ENCODE measurements around the gene TAP2. TPM values are rescaled to one million over a fixed set of nuclear protein-coding genes. Genes with fewer than 3 reads are reported as not detected.

The TAP2 gene
- total and polyA plus RNA-seq, 4 donors, result 10.2 to 22.2 (median 19.7) TPM

DNA sequence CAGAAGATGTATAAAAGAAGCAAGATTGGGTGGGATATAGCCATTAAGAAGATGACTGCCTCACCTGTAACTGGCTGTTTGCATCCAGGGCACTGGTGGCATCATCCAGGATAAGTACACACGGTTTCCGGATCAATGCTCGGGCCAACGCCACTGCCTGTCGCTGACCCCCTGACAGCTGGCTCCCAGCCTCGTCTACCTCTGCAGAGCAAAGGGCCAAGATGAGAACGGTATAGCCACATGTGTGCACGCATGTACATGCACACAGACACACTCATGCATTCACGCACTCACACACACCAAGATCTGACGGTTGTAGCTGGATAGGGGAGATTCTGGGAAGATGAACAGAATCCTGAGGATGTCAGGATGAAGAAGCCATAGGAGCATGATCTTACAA lies 8.5 kb upstream of the TAP2 start:
- peaks cover 13% of the 10 kb centered on the region for H3K27me3 ChIP-seq (ENCODE audit: control insufficient read depth, insufficient read depth, low read length)
- H3K9me3 ChIP-seq (ENCODE audit: control insufficient read depth, insufficient read depth, low read length), result no peaks in the 10 kb centered on the region
- DNase-seq (ENCODE audit: low read depth in 4 of 6, low spot score in 6 of 6), result no peak
- H3K4me1 ChIP-seq (ENCODE audit: control insufficient read depth, insufficient read depth, low read length), result peaks cover 19% of the 10 kb centered on the region
- H3K27ac ChIP-seq (ENCODE audit: low read depth, low read length), result no peak overlapping the region
- H3K4me3 ChIP-seq (ENCODE audit: low read depth, low read length), result no peak overlapping the region
- 83% methylated on average over 6 of the region's 10 CpGs for WGBS (ENCODE audit: insufficient coverage)
- peaks cover 26% of the 10 kb centered on the region for H3K36me3 ChIP-seq (ENCODE audit: control insufficient read depth, insufficient read depth, low read length)

DNA sequence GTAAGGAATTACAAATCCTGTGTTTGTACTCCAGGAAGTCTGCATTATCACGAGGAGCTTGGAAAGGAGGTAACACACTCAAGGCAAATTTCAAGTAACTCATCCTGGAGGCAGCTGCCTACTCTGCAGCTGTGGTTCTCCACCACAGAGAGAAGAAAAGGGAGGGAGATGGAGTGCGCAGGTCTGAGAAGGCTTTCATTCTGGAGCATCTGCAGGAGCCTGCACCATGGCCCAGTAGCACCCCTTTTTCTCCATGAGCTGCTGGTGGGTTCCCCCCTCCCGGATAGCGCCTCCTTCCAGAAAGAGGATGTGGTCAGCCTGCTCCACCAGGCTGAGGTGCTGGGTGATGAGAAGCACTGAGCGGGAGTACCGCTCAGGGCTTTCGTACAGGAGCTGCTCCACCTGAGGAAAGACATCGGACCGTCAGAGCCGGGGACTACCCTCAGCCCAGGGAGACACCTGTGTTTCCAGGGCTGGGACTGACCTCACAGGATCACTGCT lies 6.9 kb upstream of the TAP2 start:
- Histone ChIP-seq H3K4me1 (ENCODE audit: control insufficient read depth, insufficient read depth, low read length) (peaks cover 17% of the 10 kb centered on the region), H3K27ac (ENCODE audit: low read depth, low read length) (no peak overlapping the region), H3K9me3 (ENCODE audit: control insufficient read depth, insufficient read depth, low read length) (no peaks in the 10 kb centered on the region), H3K4me3 (ENCODE audit: low read depth, low read length) (no peak overlapping the region), H3K36me3 (ENCODE audit: control insufficient read depth, insufficient read depth, low read length) (peaks cover 21% of the 10 kb centered on the region), H3K27me3 (ENCODE audit: control insufficient read depth, insufficient read depth, low read length) (peaks cover 13% of the 10 kb centered on the region)
- no peak for DNase-seq (ENCODE audit: low read depth in 4 of 6, low spot score in 6 of 6)
- WGBS (ENCODE audit: insufficient coverage), result 85% methylated on average over 9 of the region's 10 CpGs

DNA sequence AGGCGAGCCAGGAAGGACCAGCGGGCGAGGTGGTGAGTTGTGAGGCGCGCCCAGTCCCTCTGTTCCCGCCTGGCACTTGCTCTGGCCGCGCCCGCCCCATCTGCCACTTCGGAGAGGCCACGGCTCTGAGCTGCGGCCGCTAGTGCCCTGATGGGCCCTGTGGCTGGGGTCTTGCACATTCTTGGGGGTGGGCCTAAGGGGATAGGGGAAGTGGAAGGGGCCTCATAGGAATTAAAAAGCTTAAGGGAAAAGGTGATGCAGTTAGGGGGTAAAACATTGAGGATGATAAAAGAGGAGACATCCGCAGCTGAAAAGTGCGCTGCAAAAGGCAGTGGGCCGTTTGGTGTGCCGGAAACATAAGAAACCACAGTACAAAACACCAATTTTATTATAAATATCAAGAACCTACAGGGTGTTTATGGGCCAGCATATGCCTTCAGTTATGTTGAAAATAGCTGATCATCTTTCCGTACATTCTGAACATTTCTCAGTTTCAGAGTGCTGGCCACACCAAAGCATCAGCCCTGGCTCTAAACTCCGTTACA lies 6.4 kb upstream of the TAP2 start:
- DNase-seq (ENCODE audit: low read depth in 4 of 6, low spot score in 6 of 6), result no peak
- WGBS (ENCODE audit: insufficient coverage), result 3% methylated on average over 13 of the region's 19 CpGs
- peak overlapping the region; percentile 88 for H3K4me3 ChIP-seq (ENCODE audit: low read depth, low read length)
- H3K4me1 ChIP-seq (ENCODE audit: control insufficient read depth, insufficient read depth, low read length), result peaks cover 17% of the 10 kb centered on the region
- peaks cover 20% of the 10 kb centered on the region for H3K36me3 ChIP-seq (ENCODE audit: control insufficient read depth, insufficient read depth, low read length)
- H3K27ac ChIP-seq (ENCODE audit: low read depth, low read length), result no peak overlapping the region
- no peaks in the 10 kb centered on the region for H3K9me3 ChIP-seq (ENCODE audit: control insufficient read depth, insufficient read depth, low read length)
- H3K27me3 ChIP-seq (ENCODE audit: control insufficient read depth, insufficient read depth, low read length), result peaks cover 13% of the 10 kb centered on the region

DNA sequence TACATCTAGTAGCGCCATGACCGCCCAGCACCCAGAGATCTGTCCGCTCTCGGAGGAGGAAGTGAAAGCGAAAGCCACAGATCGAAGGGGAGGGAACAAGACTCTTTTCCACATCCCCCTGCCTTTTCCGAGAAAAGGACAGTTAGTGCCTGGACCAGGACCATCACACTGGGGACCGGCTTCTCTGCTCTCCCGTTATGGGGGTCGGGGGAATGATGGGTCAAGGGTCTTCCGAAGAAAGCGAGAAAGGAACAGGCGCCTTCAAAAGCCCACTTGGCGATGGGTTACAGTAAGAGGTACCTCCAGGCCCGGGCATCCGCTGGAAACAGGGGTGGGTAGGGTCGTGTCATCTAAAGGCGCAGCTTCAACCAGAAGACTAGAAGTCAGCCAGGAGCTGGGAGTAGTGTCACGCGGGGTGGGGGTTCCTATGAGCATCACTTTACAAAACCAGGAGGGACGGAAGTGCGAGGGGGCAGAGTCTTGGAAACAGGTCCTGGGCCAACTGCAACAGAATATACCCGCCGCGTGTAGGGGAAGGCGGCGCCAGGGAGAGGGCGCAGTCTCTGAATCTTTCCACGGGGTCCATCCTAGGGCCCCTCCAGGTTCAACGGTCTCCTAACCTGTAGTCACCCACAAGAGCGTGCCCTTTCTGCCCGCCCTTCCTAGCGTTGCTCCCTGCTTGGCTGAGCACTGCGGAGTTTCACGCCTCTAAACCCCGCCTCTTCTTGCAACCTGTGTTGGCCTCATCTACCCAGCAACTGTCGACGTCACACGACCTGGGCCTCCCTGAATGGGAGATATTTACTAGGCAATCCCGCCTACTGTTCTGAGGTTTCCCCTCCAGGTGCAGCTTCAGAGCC lies 5.7 kb upstream of the TAP2 start, which contains the start of gene PSMB8:
Gene PSMB8 (minus strand): TSS at position 69 of the 860 bp plus-strand sequence. CDS start 51 bp downstream, at position 18.
- DNase-seq (ENCODE audit: low read depth in 4 of 6, low spot score in 6 of 6), result peak; percentile 87 to 98 (median 92)
- Histone ChIP-seq H3K27me3 (ENCODE audit: control insufficient read depth, insufficient read depth, low read length) (peaks cover 13% of the 10 kb centered on the region), H3K4me3 (ENCODE audit: low read depth, low read length) (peak within 1 kb of the TSS; percentile 88), H3K4me1 (ENCODE audit: control insufficient read depth, insufficient read depth, low read length) (peaks cover 18% of the 10 kb centered on the region), H3K27ac (ENCODE audit: low read depth, low read length) (peak within 1 kb of the TSS; percentile 96), H3K36me3 (ENCODE audit: control insufficient read depth, insufficient read depth, low read length) (peaks cover 20% of the 10 kb centered on the region), H3K9me3 (ENCODE audit: control insufficient read depth, insufficient read depth, low read length) (no peaks in the 10 kb centered on the region)
- under 1% methylated on average over 33 of the region's 40 CpGs for WGBS (ENCODE audit: insufficient coverage)

DNA sequence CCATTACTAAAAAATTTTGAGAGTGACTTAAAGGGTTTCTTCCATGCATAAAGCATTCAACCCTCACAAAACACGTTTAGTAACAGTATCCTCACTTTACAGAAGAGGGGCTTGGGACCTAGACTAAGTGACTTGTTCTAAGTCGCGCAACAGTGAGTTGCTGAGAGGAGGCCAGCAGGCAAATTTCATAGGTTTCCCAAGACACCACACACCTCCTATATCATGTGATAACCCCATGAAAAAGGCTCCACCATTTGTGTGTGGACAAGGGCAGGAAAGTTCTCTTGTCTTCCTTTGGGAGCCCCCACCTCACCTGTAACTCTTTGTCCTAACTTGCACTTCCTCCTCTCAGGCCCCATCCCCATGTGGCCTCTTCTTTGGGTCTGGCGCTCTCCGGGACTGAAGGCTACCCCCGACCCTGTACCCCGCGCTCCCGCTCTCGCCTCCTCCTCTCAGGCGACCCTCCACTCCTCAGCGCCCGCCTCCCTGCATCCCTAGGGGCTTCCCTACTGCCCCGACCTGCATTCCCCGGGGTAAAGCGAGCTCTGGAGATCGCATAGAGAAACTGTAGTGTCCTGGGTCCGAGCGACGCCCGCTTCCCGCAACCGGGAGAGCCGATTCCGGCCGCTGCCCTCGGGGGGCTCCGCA lies 4.9 kb upstream of the TAP2 start:
- Histone ChIP-seq H3K36me3 (ENCODE audit: control insufficient read depth, insufficient read depth, low read length) (peaks cover 18% of the 10 kb centered on the region), H3K4me3 (ENCODE audit: low read depth, low read length) (peak overlapping the region; percentile 88), H3K4me1 (ENCODE audit: control insufficient read depth, insufficient read depth, low read length) (peaks cover 22% of the 10 kb centered on the region), H3K9me3 (ENCODE audit: control insufficient read depth, insufficient read depth, low read length) (no peaks in the 10 kb centered on the region), H3K27me3 (ENCODE audit: control insufficient read depth, insufficient read depth, low read length) (peaks cover 10% of the 10 kb centered on the region), H3K27ac (ENCODE audit: low read depth, low read length) (peak overlapping the region; percentile 96)
- no peak for DNase-seq (ENCODE audit: low read depth in 4 of 6, low spot score in 6 of 6)
- 3% methylated on average over 26 of the region's 28 CpGs for WGBS (ENCODE audit: insufficient coverage)

DNA sequence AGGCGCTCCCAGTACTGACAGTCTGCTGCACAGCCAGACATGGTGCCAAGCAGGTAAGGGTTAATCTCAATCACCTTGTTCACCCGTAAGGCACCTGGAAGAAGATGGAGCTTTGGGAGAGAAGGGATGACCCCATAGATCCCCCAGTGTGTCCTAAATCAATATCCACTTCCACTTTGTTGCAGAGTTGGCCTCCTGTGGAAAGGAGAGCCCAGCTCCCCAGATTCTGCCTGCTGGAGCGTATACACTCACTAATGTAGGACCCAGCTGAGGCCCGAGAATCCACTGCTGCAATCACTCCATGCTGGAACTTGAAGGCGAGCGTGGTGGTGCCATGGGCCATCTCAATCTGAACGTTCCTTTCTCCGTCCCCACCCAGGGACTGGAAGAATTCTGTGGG lies 4.2 kb upstream of the TAP2 start:
- DNase-seq (ENCODE audit: low read depth in 4 of 6, low spot score in 6 of 6), result no peak
- WGBS (ENCODE audit: insufficient coverage), result 92% methylated on average over 6 of the region's 8 CpGs
- no peak overlapping the region for H3K27ac ChIP-seq (ENCODE audit: low read depth, low read length)
- peaks cover 25% of the 10 kb centered on the region for H3K4me1 ChIP-seq (ENCODE audit: control insufficient read depth, insufficient read depth, low read length)
- H3K9me3 ChIP-seq (ENCODE audit: control insufficient read depth, insufficient read depth, low read length), result no peaks in the 10 kb centered on the region
- H3K4me3 ChIP-seq (ENCODE audit: low read depth, low read length), result no peak overlapping the region
- H3K27me3 ChIP-seq (ENCODE audit: control insufficient read depth, insufficient read depth, low read length), result peaks cover 10% of the 10 kb centered on the region
- H3K36me3 ChIP-seq (ENCODE audit: control insufficient read depth, insufficient read depth, low read length), result peaks cover 14% of the 10 kb centered on the region

DNA sequence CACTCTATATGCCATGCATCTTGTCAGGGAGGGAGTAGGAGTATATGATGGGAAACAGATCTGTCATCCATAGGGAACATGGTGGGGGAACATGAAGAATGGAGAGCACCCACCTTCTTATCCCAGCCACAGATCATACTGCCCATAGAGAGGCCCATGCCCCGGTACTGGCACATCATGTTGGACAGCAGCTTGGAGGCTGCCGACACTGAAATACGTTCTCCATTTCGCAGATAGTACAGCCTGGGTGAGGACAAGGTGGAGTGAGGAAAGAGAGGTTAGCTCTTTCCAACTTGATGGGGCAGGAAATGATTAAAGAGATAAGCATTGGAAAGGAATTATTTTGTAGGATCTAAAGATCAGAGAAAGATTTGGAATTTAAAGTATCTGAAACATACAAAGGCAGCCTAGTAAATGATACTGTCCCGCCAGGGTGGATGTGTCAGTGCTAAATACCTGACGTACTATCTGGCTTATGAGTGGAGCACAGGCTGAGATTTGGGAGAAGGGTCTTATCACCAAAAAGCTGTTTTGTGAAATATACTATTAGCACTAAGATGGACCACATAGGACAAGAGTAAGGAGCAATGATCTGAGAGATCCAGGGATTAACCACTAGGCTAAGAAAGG lies 3.6 kb upstream of the TAP2 start:
- no peak for DNase-seq (ENCODE audit: low read depth in 4 of 6, low spot score in 6 of 6)
- Histone ChIP-seq H3K4me1 (ENCODE audit: control insufficient read depth, insufficient read depth, low read length) (peaks cover 27% of the 10 kb centered on the region), H3K27me3 (ENCODE audit: control insufficient read depth, insufficient read depth, low read length) (peaks cover 10% of the 10 kb centered on the region), H3K4me3 (ENCODE audit: low read depth, low read length) (no peak overlapping the region), H3K27ac (ENCODE audit: low read depth, low read length) (no peak overlapping the region), H3K9me3 (ENCODE audit: control insufficient read depth, insufficient read depth, low read length) (no peaks in the 10 kb centered on the region), H3K36me3 (ENCODE audit: control insufficient read depth, insufficient read depth, low read length) (peaks cover 10% of the 10 kb centered on the region)
- WGBS (ENCODE audit: insufficient coverage), result 100% methylated on average over 4 of the region's 6 CpGs

DNA sequence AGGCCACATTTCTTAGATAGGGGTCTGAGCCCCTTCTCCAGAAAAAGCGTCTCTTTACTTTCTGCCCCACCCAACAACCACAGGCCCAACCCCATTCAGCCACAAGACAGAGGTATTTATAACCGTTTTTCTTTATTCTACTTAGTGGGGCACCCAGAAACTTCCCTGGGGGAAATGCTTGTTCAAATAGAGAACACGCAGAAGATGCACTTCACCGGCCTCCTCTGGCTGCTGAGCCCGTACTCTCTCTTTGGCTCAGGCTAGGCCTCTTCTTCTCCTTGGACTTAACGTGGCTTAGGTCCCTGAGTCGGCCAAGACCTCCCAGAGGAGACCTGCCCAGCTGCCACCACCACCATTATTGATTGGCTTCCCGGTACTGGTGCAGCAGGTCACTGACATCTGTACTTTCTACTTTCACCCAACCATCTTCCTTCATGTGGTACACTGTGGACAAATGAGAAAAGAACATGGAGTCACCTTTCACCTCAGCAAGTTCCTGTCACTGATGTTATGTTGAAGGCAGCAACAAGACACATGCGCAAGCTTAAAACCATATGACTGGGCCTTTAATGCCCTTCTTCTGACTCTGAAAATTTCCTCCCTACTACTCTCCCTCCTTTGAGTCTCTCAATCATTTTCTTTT lies 2.2 kb upstream of the TAP2 start:
- no peak overlapping the region for H3K27ac ChIP-seq (ENCODE audit: low read depth, low read length)
- peaks cover 10% of the 10 kb centered on the region for H3K27me3 ChIP-seq (ENCODE audit: control insufficient read depth, insufficient read depth, low read length)
- H3K4me3 ChIP-seq (ENCODE audit: low read depth, low read length), result no peak overlapping the region
- H3K9me3 ChIP-seq (ENCODE audit: control insufficient read depth, insufficient read depth, low read length), result no peaks in the 10 kb centered on the region
- WGBS (ENCODE audit: insufficient coverage), result 81% methylated on average over 8 of the region's 9 CpGs
- H3K36me3 ChIP-seq (ENCODE audit: control insufficient read depth, insufficient read depth, low read length), result peaks cover 2% of the 10 kb centered on the region
- no peak for DNase-seq (ENCODE audit: low read depth in 4 of 6, low spot score in 6 of 6)
- H3K4me1 ChIP-seq (ENCODE audit: control insufficient read depth, insufficient read depth, low read length), result peaks cover 27% of the 10 kb centered on the region

DNA sequence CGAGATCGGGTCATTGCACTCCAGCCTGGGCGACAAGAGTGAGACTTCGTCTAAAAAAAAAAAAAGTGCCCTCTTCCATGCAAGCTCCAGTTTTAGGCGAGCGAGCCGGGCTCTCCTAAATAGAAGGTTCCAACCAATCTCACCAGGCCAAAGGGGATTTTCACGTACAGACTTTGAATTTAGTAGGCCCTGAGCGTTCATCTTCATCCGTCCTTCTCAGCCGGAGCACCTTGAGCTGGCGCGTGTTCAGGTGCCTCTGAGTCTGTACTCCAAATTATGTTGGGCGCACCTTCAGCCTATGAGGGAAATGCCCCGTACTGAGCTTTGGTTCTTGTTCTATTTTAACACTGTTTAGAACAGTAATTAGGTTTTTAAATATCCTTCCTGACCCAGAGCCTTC lies 817 bp upstream of the TAP2 start:
- H3K4me1 ChIP-seq (ENCODE audit: control insufficient read depth, insufficient read depth, low read length), result peaks cover 20% of the 10 kb centered on the region
- H3K9me3 ChIP-seq (ENCODE audit: control insufficient read depth, insufficient read depth, low read length), result no peaks in the 10 kb centered on the region
- H3K27ac ChIP-seq (ENCODE audit: low read depth, low read length), result no peak overlapping the region
- H3K36me3 ChIP-seq (ENCODE audit: control insufficient read depth, insufficient read depth, low read length), result peaks cover 7% of the 10 kb centered on the region
- peaks cover 10% of the 10 kb centered on the region for H3K27me3 ChIP-seq (ENCODE audit: control insufficient read depth, insufficient read depth, low read length)
- WGBS (ENCODE audit: insufficient coverage), result 94% methylated on average over 11 of the region's 15 CpGs
- DNase-seq (ENCODE audit: low read depth in 4 of 6, low spot score in 6 of 6), result no peak
- H3K4me3 ChIP-seq (ENCODE audit: low read depth, low read length), result no peak overlapping the region
